Right lobe of liver (tissue), 6 donors: ENCODE data around the gene STAP2. TPM values are rescaled to one million over a fixed set of nuclear protein-coding genes. Genes with fewer than 3 reads are reported as not detected.
A peak's percentile ranks its signal among the peaks of the same experiment; 100 is the strongest.

ENCODE experiments used
- ATAC-seq, 4 donors: fragments of 200-7000 bp; cut with Tn5 transposase; one replicate each; pipeline ENCODE4 v1.9.1; 2020; ENCODE audit warnings: mild to moderate bottlenecking in 4 of 4, moderate library complexity in 4 of 4
- DNase-seq, 3 donors: peaks; one replicate each; pipeline ENCODE4 v3.0.0-alpha.2; 2020
- H3K27ac ChIP-seq, 3 donors: fragments of 200-600 bp; one replicate each; pipeline ENCODE4 v1.8.0; 2022
- H3K27me3 ChIP-seq, 2 donors: fragments of 200-600 bp; one replicate each; pipeline ENCODE4 v1.8.0; 2022
- H3K36me3 ChIP-seq, 4 donors: fragments of 200-600 bp; sonication (generic) in 1 of 4; one replicate each; pipeline versions ENCODE4 v1.5.1 to v1.8.0; 2017 to 2022; ENCODE audit warnings: control low read depth in 1 of 4
- H3K4me1 ChIP-seq, 4 donors: fragments of 200-600 bp; sonication (generic) in 1 of 4; one replicate each; pipeline versions ENCODE4 v1.5.1 to v1.8.0; 2017 to 2022; ENCODE audit warnings: control low read depth in 1 of 4
- H3K4me3 ChIP-seq, 3 donors: fragments of 200-600 bp; one replicate each; pipeline ENCODE4 v1.8.0; 2022
- H3K9me3 ChIP-seq, 4 donors: fragments of 200-600 bp; sonication (generic) in 1 of 4; one replicate each; pipeline versions ENCODE4 v1.5.1 to v1.8.0; 2017 to 2022; ENCODE audit warnings: control low read depth in 1 of 4
- CTCF ChIP-seq, 4 donors: fragments of 200-600 bp in 3 of 4; fragments of 450-650 bp in 1 of 4; IDR thresholded peaks; one replicate each; pipeline versions ENCODE4 v1.5.1 to v1.8.0; 2016 to 2022; ENCODE audit warnings: antibody characterized with exemption in 4 of 4, mild to moderate bottlenecking in 2 of 4
- POLR2A ChIP-seq: fragments of 450-650 bp; IDR thresholded peaks from one replicate; pipeline ENCODE4 v1.6.1; 2017; ENCODE audit warnings: antibody characterized with exemption, mild to moderate bottlenecking
- WGBS: methylation state at CpG from one replicate; pipeline ENCODE4 v1.1.6; 2018; ENCODE audit warnings: low coverage, low lambda C conversion rate; ENCODE audit not compliant: insufficient coverage; ENCODE audit errors: missing lambda C conversion rate; 5-methylcytosine and 5-hydroxymethylcytosine counted together
- intact Hi-C, 2 donors: fragments of 100-400 bp; cut with DNase I; formaldehyde crosslinking; loops; one replicate each; pipeline versions ENCODE4 v1.11.2 to v1.14.1; 2022
- total RNA-seq, 6 experiments: library from RNA; depleted of rRNA in 2 of 6; stranded (reverse); fragments of >200 nt in 2 of 6; fragmentation: NEBNext Ultra II Directional in 3 of 6; extraction: Animal tissue kit (Norgen Biotek cat#: 25700) in 3 of 6; gene quantifications; one replicate each; pipeline versions ENCODE4 v1.1.0 to v1.2.4, GENCODE V29; 2016 to 2023
- donor health status: DM: no; HTN: yes; CAD: no.
- donor health status: DM: no; HTN: no; CAD: no.
- donor health status: DM: no; HTN: no; CAD: no.
- donor health status: DM: no; HTN: yes; CAD: no.
- donor health status: DM: no; HTN: yes; CAD: no.

STAP2 gene
- total RNA-seq, 6 experiments from 2014 or later: 21.4 to 51.5 (median 43.0) TPM

DNA sequence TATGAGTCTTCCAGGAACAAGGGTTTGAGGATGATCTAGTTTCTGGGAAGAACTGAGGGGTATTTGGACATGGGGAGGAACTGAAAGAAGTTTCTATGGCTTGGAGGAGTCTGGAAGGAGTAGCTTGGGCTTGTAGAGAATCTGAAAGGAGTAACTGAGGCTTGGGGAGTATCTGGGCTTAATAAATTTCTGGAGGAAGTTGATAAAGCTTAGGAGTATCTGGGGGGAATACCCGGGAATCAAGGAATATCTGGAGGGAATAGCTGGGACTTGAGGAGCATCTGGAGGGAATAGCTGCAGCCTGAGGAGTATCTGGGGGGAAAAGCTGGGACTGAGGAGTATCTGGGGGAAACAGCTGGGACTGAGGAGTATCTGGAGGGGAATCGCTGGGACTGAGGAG lies 18.2 kb downstream of the STAP2 start:
- TF ChIP-seq CTCF (IDR thresholded peaks at IDR 0.05) (no peak), POLR2A (no peak)
- intact Hi-C loops: no loop called here

DNA sequence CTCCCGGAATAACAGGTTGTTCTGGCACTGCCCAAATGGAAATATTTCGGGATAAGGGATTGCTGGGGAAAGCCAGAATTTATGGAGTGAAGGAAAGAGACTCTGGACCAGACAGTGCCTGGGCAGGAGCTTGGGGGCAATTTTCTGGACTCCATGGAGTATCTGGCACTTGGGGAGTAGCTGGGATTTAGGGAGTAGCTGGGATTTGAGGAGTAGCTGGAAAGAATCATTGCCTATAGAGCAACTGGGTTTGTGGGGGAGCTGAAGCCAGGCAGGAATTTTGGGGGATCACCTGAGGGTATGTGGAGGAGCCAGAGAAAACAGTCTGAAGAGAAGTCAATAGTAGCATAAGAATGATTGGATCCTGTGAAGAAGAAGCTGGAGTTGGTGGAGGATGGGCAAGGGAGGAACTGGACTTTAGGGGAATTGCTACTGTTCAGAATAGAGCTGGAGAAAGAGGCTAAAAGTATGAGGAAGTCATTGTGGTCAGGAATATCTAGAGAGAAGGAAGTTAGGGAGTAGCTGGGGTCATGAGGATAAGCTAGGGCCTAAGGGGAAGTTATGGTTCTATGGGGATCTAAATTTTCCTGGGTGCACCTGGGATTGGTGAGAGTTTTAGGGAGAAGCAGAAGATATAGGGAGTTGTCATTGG lies 19.4 kb downstream of the STAP2 start:
- Histone ChIP-seq H3K9me3 (no peaks in the 10 kb centered on the region), H3K36me3 (no peaks in the 10 kb centered on the region), H3K27me3 (no peaks in the 10 kb centered on the region), H3K27ac (no peak overlapping the region), H3K4me3 (no peak overlapping the region), H3K4me1 (no peaks in the 10 kb centered on the region)
- 100% methylated on average over 1 of the region's 2 CpGs for WGBS
- intact Hi-C loops: no loop called here
- TF ChIP-seq POLR2A (no peak), CTCF (IDR thresholded peaks at IDR 0.05) (no peak)
- no peak for DNase-seq
- peak in 1 of 4 donors; percentile 22 for ATAC-seq

More for the DNA sequence above, 18.2 kb downstream of the STAP2 start:
- Histone ChIP-seq H3K36me3 (no peaks in the 10 kb centered on the region), H3K27me3 (no peaks in the 10 kb centered on the region), H3K9me3 (no peaks in the 10 kb centered on the region), H3K4me3 (no peak overlapping the region), H3K27ac (no peak overlapping the region), H3K4me1 (no peaks in the 10 kb centered on the region)
- ATAC-seq: no peak
- WGBS: 84% methylated on average over 2 of the region's 2 CpGs
- no peak for DNase-seq

GRCh38 chr19:4318460-4318859 lies 20.2 kb downstream of the STAP2 start:
- no peak overlapping the region for H3K4me3 ChIP-seq
- H3K4me1 ChIP-seq: no peaks in the 10 kb centered on the region
- ATAC-seq: no peak
- no peak overlapping the region for H3K27ac ChIP-seq
- no peaks in the 10 kb centered on the region for H3K9me3 ChIP-seq
- no peaks in the 10 kb centered on the region for H3K27me3 ChIP-seq
- intact Hi-C loops: no loop called here
- TF ChIP-seq POLR2A (no peak), CTCF (IDR thresholded peaks at IDR 0.05) (no peak)
- 93% methylated on average over 4 of the region's 7 CpGs for WGBS
- DNase-seq: no peak
- H3K36me3 ChIP-seq: no peaks in the 10 kb centered on the region

DNA sequence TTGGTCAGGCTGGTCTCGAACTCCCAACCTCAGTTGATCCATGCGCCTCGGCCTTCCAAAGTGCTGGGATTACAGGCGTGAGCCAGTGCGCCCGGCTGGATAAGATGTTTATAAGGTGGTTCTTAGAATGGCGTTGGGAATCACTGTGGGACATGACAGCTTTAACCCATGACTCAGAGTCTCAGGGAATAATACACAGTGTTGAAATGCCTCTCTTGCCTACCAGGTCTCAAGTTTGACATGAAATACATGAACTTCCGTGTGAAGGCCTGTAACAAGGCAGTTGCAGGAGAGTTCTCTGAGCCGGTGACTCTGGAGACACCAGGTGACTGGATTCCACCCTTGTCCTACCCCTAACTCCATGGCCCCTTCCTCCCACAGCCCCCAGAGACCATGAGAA lies 21.7 kb downstream of the STAP2 start:
- intact Hi-C loops: no loop called here
- no peaks in the 10 kb centered on the region for H3K4me1 ChIP-seq
- no peak for DNase-seq
- H3K36me3 ChIP-seq: no peaks in the 10 kb centered on the region
- TF ChIP-seq POLR2A (no peak), CTCF (IDR thresholded peaks at IDR 0.05) (no peak)
- no peaks in the 10 kb centered on the region for H3K27me3 ChIP-seq
- WGBS: 97% methylated on average over 7 of the region's 9 CpGs
- no peaks in the 10 kb centered on the region for H3K9me3 ChIP-seq
- ATAC-seq: no peak
- H3K4me3 ChIP-seq: no peak overlapping the region
- no peak overlapping the region for H3K27ac ChIP-seq
